A549 treated with AZD9567 at 1 μM for 4 hours (cell line): ENCODE data around the gene RHOH. TPM values are rescaled to one million over a fixed set of nuclear protein-coding genes. Genes with fewer than 3 reads are reported as not detected.

Experiments
- total RNA-seq: library from RNA; stranded (reverse); fragments of 200-300 nt; extraction: Qiagen RNA extraction; gene quantifications from 5 replicates; pipeline ENCODE4 v1.2.3, GENCODE V29; 2022; ENCODE audit not compliant: insufficient read depth

The RHOH gene
- 0.13 to 0.18 TPM (median 0.15 TPM) in 3 of 5 replicates, not detected in the others for total RNA-seq

GRCh38 chr4:40196724-40197281 lies at the start of gene RHOH:
Gene RHOH (plus strand): TSS chr4:40197031. CDS start chr4:40243387, 46,356 bp downstream.

Other genes starting within 250 kb of the RHOH start
- gene PDS5A, start 219.1 kb upstream of the RHOH start, total RNA-seq, result 21.2 to 34.6 TPM (median 27.2 TPM) in 5 replicates
- 1.7 to 3.7 TPM (median 2.7 TPM) in 5 replicates for gene N4BP2, start 140.2 kb upstream of the RHOH start, total RNA-seq
- gene CHRNA9, start 138.3 kb downstream of the RHOH start, total RNA-seq, result 0.67 to 0.87 TPM (median 0.70 TPM) in 5 replicates